ENCODE data around the gene PKHD1.

- no peak for TF ChIP-seq POLR2A (IDR thresholded peaks at IDR 0.05; ENCODE audit: low read length)
- TF ChIP-seq GATA1 (IDR thresholded peaks at IDR 0.05; ENCODE audit: low read depth, low read length), result no peak
Observed at GRCh38 chr6:51817832-51818231, 269.6 kb downstream of the PKHD1 start.
